ENCODE results near the gene TPM2.

Gene TPM2

GRCh38 chr9:35680331-35681105, 9.2 kb downstream of the TPM2 start:
- H3K9ac ChIP-seq (ENCODE audit: insufficient read length), result no peak overlapping the region
- TF ChIP-seq EZH2 (IDR thresholded peaks at IDR 0.05) (no peak), FOXP2 (optimal IDR thresholded peaks at IDR 0.05; ENCODE audit: control extremely low read depth, extremely low read length, insufficient read depth) (no peak), POLR2AphosphoS5 (IDR thresholded peaks at IDR 0.05; ENCODE audit: borderline replicate concordance, low read depth, low read length) (peak; percentile 14; the same call in 1 of the 2 replicates)
- no peaks in the 10 kb centered on the region for H3K9me3 ChIP-seq (ENCODE audit: low read depth, low read length)
- H3K4me3 ChIP-seq, result no peak overlapping the region
- H3K36me3 ChIP-seq (ENCODE audit: insufficient read depth, low read length), result peaks cover 22% of the 10 kb centered on the region; the same call in 1 of the 2 replicates
- no peak overlapping the region for H3K27ac ChIP-seq
- DNase-seq (ENCODE audit: low read depth, low spot score), result no peak

- TF ChIP-seq EZH2 (IDR thresholded peaks at IDR 0.05) (no peak), FOXP2 (optimal IDR thresholded peaks at IDR 0.05; ENCODE audit: control extremely low read depth, extremely low read length, insufficient read depth) (no peak), POLR2AphosphoS5 (IDR thresholded peaks at IDR 0.05; ENCODE audit: borderline replicate concordance, low read depth, low read length) (no peak)
- H3K4me3 ChIP-seq, result no peak overlapping the region
- H3K9ac ChIP-seq (ENCODE audit: insufficient read length), result no peak overlapping the region
- peaks cover 19% of the 10 kb centered on the region; the same call in 1 of the 2 replicates for H3K36me3 ChIP-seq (ENCODE audit: insufficient read depth, low read length)
- no peak overlapping the region for H3K27ac ChIP-seq
- DNase-seq (ENCODE audit: low read depth, low spot score), result no peak
- no peaks in the 10 kb centered on the region for H3K9me3 ChIP-seq (ENCODE audit: low read depth, low read length)
Observed at GRCh38 chr9:35679766-35680330, 9.9 kb downstream of the TPM2 start.

- no peak for DNase-seq (ENCODE audit: low read depth, low spot score)
- Histone ChIP-seq H3K9me3 (ENCODE audit: low read depth, low read length) (no peaks in the 10 kb centered on the region), H3K36me3 (ENCODE audit: insufficient read depth, low read length) (peaks cover 12% of the 10 kb centered on the region; the same call in 1 of the 2 replicates), H3K4me3 (no peak overlapping the region), H3K27ac (no peak overlapping the region), H3K9ac (ENCODE audit: insufficient read length) (no peak overlapping the region)
- no peak for TF ChIP-seq POLR2AphosphoS5 (IDR thresholded peaks at IDR 0.05; ENCODE audit: borderline replicate concordance, low read depth, low read length)
- TF ChIP-seq EZH2 (IDR thresholded peaks at IDR 0.05), result no peak
- TF ChIP-seq FOXP2 (optimal IDR thresholded peaks at IDR 0.05; ENCODE audit: control extremely low read depth, extremely low read length, insufficient read depth), result no peak
Observed at GRCh38 chr9:35679091-35679490, 10.6 kb downstream of the TPM2 start.

GRCh38 chr9:35675732-35676392, 13.9 kb downstream of the TPM2 start:
- H3K36me3 ChIP-seq (ENCODE audit: insufficient read depth, low read length), result no peaks in the 10 kb centered on the region
- no peak overlapping the region for H3K4me3 ChIP-seq
- DNase-seq (ENCODE audit: low read depth, low spot score), result no peak
- H3K9me3 ChIP-seq (ENCODE audit: low read depth, low read length), result no peaks in the 10 kb centered on the region
- no peak for TF ChIP-seq POLR2AphosphoS5 (IDR thresholded peaks at IDR 0.05; ENCODE audit: borderline replicate concordance, low read depth, low read length)
- TF ChIP-seq FOXP2 (optimal IDR thresholded peaks at IDR 0.05; ENCODE audit: control extremely low read depth, extremely low read length, insufficient read depth), result no peak
- no peak for TF ChIP-seq EZH2 (IDR thresholded peaks at IDR 0.05)
- no peak overlapping the region for H3K27ac ChIP-seq
- H3K9ac ChIP-seq (ENCODE audit: insufficient read length), result no peak overlapping the region

DNA sequence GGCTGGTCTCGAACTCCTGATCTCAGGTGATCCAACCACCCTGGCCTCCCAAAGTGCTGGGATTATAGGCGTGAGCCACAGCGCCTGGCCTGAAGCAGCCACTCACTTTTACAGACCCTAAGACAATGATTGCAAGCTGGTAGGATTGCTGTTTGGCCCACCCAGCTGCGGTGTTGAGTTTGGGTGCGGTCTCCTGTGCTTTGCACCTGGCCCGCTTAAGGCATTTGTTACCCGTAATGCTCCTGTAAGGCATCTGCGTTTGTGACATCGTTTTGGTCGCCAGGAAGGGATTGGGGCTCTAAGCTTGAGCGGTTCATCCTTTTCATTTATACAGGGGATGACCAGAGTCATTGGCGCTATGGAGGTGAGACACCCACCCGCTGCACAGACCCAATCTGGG, 14.5 kb downstream of the TPM2 start:
- H3K27ac ChIP-seq, result no peak overlapping the region
- TF ChIP-seq EZH2 (IDR thresholded peaks at IDR 0.05) (no peak), POLR2AphosphoS5 (IDR thresholded peaks at IDR 0.05; ENCODE audit: borderline replicate concordance, low read depth, low read length) (no peak), FOXP2 (optimal IDR thresholded peaks at IDR 0.05; ENCODE audit: control extremely low read depth, extremely low read length, insufficient read depth) (no peak)
- no peak for DNase-seq (ENCODE audit: low read depth, low spot score)
- no peak overlapping the region for H3K4me3 ChIP-seq
- H3K9ac ChIP-seq (ENCODE audit: insufficient read length), result no peak overlapping the region
- H3K9me3 ChIP-seq (ENCODE audit: low read depth, low read length), result no peaks in the 10 kb centered on the region
- H3K36me3 ChIP-seq (ENCODE audit: insufficient read depth, low read length), result no peaks in the 10 kb centered on the region

DNA sequence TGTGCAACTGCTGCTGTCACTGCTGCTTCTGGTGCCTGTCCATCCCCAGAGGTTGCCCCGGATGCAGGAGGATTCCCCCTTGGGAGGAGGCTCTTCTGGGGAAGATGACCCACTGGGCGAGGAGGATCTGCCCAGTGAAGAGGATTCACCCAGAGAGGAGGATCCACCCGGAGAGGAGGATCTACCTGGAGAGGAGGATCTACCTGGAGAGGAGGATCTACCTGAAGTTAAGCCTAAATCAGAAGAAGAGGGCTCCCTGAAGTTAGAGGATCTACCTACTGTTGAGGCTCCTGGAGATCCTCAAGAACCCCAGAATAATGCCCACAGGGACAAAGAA, 15.7 kb downstream of the TPM2 start:
- no peak overlapping the region for H3K27ac ChIP-seq
- no peak for DNase-seq (ENCODE audit: low read depth, low spot score)
- TF ChIP-seq FOXP2 (optimal IDR thresholded peaks at IDR 0.05; ENCODE audit: control extremely low read depth, extremely low read length, insufficient read depth) (no peak), EZH2 (IDR thresholded peaks at IDR 0.05) (no peak), POLR2AphosphoS5 (IDR thresholded peaks at IDR 0.05; ENCODE audit: borderline replicate concordance, low read depth, low read length) (no peak)
- no peak overlapping the region for H3K9ac ChIP-seq (ENCODE audit: insufficient read length)
- H3K36me3 ChIP-seq (ENCODE audit: insufficient read depth, low read length), result no peaks in the 10 kb centered on the region
- no peaks in the 10 kb centered on the region for H3K9me3 ChIP-seq (ENCODE audit: low read depth, low read length)
- H3K4me3 ChIP-seq, result no peak overlapping the region

- Histone ChIP-seq H3K9me3 (ENCODE audit: low read depth, low read length) (no peaks in the 10 kb centered on the region), H3K9ac (ENCODE audit: insufficient read length) (no peak within 1 kb of the TSS), H3K27ac (no peak within 1 kb of the TSS), H3K36me3 (ENCODE audit: insufficient read depth, low read length) (no peaks in the 10 kb centered on the region), H3K4me3 (no peak within 1 kb of the TSS)
- no peak for DNase-seq (ENCODE audit: low read depth, low spot score)
- no peak for TF ChIP-seq POLR2AphosphoS5 (IDR thresholded peaks at IDR 0.05; ENCODE audit: borderline replicate concordance, low read depth, low read length)
- no peak for TF ChIP-seq FOXP2 (optimal IDR thresholded peaks at IDR 0.05; ENCODE audit: control extremely low read depth, extremely low read length, insufficient read depth)
- no peak for TF ChIP-seq EZH2 (IDR thresholded peaks at IDR 0.05)
Observed at GRCh38 chr9:35673132-35674024, 16.3 kb downstream of the TPM2 start, which contains the start of gene CA9. TSS of gene CA9 (plus strand) at chr9:35673928. CDS start at chr9:35673960, 32 bp downstream.
